GM21528 (cell line): ENCODE data around the gene CNTNAP5.

ENCODE experiments used
- ATAC-seq: cut with Tn5 transposase; IDR thresholded peaks from one replicate; pipeline ENCODE4 v1.9.1; 2021; ENCODE audit warnings: mild to moderate bottlenecking, moderate library complexity; ENCODE audit not compliant: unreplicated experiment, low FRiP score

Gene CNTNAP5

DNA sequence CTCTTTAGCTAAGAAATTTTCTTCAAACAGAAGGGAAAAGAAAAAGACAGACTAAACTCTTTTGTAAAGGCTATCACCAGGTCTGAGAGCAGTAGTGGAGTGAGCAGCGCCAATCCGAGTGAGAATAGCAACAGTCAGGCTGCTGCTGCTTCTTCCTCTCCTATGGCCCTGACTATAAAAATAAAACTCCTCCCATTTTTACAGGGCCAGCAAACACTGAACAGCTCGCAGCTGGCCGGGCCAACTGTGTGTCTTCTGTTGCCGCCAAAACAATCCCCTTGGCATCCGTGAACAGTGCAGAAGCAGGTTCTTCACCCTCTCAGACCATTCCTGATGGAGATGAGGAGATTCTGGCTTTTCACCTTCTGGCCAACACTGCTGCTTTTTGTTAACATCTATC is 124.5 kb downstream of the CNTNAP5 start:
- no peak for ATAC-seq

DNA sequence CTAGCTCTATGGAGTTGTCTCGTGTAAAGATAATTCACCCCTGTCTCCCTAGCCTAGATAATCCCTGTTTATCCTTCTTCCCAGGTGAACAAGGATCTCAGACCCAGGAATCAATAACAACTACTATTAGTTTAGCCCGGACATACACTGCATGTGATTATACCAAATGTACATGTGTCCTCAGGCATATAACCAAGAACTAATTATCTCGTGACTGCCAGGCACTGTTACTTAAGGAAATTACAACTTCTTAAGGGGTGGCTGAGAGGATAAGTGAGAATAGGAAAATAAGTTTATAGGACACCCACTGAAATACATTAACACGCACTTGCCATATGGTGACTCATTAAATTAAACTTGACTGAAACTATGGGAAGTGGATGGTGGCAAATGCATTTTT is 126.6 kb downstream of the CNTNAP5 start:
- no peak for ATAC-seq

DNA sequence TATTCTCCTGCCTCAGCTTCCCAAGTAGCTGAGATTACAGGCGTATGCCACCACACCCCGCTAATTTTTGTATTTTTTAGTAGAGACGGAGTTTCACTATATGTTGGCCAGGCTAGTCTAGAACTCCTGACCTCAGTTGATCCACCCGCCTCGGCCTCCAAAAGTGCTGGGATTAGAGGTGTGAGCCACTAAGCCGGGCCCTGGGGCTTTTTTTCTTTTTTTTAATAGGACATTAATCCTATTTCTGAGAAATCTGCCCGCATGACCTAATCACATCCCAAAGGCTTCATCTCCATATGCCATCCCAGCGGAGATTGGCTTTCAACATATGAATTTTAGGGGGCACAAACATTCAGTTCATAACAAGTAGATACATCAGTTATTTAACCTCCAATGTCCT is 128.6 kb downstream of the CNTNAP5 start:
- ATAC-seq: no peak

DNA sequence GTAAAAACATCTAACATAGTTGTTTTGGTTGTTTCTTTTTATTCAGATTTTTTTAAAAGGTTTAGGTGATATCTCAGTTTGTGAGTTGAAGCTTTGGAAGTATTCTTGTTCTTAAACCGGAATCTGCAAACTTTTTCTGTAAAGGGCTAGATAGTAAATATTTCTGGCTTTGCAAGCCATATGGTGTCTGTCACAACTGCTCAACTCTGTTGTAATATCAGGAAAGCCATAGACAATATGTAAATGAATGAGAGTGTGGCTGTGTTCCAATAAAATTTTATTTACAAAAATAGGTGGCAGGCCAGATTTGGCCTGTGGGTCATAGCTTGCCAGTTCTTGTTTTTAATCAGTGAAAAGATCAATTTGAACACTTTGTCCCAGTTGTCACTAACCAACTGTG is 134.1 kb downstream of the CNTNAP5 start:
- no peak for ATAC-seq

DNA sequence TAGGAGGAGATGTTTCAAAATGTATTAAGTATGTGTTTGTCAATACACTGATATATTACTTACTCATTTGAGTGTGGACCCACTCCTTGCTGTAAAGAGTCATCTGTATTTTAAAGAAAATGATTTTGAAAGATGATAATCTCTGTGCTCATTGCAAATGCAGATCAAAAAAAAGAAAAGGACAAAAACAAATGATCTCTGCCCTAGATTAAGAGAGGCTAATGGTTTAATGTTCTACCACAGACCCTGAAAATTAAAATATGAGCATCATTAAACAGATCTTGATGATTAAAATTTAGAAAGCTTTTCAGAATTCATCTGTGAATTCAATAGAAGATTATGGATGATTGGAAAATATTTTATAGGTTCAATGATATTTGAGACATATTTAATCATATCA is 136.5 kb downstream of the CNTNAP5 start:
- ATAC-seq: no peak

DNA sequence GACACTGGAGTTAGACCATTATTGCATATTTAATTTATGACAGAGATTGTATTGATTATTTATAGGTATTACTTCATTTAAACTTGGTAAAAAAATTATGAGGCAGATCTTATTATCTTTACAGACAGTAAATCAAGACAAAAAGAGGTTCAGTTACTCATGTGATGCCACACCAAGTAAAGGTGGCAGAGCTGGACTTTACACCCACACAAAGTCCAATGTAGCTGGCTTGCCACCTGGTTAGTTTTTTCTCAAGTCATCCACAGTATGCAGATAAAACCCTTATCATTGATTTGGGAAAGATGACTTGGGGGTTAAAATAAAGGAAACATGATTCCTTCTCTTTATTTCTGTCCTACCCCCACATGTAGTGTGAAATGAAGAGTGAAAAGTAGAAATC is 137.2 kb downstream of the CNTNAP5 start:
- ATAC-seq: no peak

DNA sequence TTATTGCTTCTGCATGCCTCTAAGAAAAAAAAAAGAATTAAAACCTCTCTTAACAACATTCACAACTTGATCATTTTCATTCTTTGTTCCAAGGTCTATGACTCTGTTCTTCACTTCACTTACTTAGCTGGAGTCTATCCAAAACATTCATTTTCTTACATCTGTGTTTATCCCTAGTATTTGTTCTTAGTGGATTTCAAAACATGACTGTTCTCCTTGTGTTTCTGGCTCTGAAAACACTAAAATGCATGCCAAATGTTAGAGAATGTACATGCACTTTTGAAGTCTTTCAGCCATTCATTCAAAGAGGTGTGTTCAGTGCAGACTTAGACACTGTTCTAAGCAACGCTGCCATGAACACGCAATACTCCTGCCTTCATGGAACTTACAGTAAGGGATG is 138.8 kb downstream of the CNTNAP5 start:
- no peak for ATAC-seq

DNA sequence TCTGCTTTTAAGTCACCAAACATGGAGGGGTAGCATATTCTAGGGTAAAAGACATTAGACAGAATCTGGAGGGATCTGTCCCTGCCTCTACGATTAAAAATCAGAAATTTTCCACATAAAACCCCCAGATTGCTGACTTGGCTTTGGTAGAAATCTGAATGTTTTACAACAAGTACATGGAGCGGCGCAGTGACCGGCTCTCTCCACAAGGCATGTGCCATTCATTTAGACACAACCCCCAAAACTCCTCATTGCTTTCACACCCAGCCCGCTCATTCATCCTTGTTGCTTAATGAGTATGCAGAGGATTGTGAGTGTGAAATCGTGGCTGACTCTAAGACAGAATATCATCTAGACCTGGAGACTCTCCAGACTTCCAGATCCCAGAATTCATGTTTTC is 140.6 kb downstream of the CNTNAP5 start:
- no peak for ATAC-seq

DNA sequence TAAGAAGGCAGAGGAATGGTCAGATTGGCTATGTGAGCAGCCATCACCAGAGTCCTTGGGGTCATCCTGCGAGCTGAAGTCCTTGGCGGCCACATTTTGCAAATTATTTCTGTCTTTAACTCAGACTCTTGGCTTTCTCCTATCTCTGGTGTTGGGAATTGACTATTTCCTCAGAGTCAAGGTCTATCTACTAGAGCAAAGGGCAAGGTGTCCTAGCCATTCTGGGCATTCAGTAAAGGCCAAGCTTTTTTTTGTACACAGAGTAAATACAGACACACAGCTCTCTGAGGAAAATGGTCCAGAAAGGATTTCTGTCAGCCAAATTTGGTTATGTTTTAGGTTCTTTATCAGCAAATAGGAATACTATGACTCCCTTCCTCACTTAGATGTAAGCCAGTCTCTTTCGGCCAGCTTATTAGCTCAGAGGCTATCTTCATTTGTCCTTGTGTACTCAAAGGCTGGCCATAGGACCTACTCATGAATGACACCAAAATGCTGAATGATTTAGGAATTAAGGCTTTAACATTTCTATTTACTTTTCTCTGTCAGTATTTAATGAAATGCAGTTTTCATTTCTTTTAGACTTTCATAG is 146.5 kb downstream of the CNTNAP5 start:
- ATAC-seq: no peak

DNA sequence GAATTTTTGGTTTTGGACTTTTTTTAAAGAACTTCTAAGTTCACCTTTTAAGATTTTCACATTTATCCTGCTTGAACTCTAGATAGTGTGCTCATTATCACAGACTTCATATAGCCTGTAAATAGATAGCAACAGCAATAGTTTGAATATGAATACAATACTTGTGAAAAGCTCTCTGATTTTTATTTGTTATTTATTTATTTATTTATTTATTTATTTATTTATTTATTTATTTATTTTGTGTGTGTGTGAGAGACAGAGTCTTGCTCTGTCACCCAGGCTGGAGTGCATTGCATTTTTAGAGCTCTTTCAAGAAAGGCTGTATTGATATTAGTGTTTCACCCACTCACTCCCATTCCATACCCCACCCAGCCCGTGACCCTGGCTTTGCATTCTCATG is 153.6 kb downstream of the CNTNAP5 start:
- no peak for ATAC-seq

DNA sequence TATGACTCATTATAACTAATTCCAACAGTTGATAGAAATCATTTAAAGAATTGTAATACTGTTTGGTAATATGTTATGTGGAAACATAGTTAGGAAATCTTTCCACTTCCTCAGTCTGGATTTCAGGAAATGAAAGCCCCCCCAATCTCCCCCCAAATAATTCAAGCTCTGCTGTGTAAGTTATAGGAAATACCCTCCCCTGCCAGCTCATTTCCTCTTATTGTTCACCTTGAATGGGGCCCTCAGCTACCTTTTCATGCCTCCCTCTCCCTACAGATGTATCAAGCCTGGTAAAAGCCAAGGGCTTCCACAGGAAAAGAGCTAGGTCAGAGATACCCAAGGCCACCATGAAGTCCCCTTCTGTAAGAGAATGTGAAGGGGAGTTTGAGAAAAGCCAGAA is 155.5 kb downstream of the CNTNAP5 start:
- ATAC-seq: no peak

DNA sequence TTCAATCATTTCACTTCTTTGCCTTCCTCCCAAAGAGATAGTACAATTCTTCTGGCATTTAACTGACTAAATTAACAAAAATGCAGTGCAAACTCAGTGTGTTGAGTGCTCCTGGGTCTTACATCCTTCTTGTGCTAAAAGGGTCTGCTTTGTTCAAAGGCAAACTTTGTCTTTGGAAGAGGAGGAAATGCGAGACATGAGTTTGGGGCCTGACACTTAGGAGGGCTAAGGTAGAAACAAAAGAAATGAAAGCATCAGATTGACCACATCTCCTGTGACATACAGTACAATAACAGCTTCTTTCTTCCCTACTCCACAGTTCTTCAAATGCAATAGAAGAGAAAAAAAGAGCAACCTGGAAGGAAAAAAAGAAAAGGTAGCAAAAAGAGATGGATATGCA is 161.7 kb downstream of the CNTNAP5 start:
- ATAC-seq: no peak

DNA sequence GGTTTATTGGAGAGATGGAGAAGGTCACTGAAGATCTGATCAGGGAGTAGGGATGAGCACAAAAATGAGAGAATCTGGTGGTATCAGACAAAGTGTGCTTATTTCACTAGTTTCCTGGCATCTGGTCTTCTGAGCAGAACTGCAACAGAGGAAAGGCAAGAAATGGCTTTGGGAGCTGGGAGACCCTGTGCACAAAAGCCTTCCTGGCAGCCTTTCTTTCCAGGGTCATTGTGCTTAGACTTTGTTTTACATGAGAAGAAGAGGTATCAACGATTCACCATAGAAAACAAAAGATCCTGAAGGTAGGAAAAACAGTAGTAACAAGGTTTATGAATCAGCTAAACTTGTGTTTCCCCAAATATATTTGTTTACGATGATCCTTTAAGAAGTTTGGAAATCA is 162.9 kb downstream of the CNTNAP5 start:
- ATAC-seq: no peak

DNA sequence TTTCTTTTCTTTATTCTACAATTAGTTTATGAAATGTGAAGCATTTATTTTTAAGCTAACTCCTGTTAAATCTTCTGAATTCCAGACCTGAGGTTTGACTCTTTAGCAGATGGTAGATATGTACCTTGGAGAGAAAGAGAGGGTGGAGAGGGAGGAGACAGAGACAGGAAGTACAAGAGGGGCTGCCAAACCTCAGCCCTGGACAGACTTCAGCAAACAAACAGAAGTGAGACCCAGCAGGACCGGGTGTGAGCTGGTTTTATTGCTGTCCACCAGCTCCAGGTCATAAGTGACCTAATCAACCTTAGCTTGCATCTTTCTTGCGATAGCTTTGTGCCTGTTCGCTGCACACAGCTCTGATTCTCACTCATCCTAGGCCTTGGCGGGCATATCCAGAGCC is 168.6 kb downstream of the CNTNAP5 start:
- no peak for ATAC-seq

DNA sequence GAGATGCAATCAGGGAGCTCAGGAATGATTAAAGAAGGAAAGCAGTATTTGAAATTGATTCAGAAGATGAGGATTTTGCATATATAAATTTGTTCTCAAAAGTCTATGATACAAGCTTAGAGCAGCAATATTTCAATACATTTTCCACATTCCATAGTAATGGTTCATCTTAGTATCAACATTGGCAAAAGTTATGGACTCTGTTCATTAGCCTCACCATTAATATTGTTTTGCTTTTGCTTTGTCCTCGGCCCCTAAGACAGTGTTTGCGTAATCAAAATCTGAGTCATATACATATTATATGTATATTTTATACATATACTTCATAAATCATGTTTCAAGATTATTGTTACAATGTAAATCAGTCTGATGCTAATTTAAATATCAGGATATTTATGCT is 176.6 kb downstream of the CNTNAP5 start:
- no peak for ATAC-seq

DNA sequence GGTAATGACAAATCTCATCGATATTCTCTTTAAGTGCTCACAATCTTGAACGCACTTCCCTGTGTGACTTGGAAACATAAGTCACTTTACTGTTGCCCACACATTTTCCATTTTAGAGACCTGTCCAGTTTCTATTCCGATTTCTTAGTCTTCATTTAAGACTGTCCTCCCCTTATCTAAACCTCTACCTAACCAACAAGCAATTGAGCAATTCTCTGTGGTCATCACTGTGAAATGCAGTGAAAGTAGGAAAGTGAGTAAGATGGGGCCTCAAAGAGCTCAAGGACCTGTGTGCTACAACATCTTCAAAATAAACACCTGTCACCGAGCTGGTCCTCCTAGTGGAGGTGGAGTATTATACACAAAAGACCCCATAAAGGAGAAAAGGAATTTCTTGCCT is 184.4 kb downstream of the CNTNAP5 start:
- no peak for ATAC-seq

DNA sequence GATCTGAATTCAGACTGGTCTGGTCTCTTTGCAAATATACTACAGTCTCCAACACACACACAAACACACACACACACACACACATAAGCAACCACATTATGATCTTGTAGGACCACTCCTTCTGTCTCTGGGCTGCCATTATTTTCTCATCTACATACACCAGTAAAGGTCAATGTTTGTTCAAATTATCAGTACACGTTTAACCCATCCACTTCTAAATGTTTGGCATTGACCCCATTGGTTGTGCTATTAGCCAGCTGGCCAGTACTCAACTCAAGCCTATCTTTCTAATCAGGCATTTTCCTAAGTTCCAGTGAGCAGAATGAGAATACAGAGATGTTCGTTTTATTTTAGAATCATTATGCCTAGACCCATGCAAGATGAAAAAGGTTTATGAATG is 186.4 kb downstream of the CNTNAP5 start:
- ATAC-seq: no peak

DNA sequence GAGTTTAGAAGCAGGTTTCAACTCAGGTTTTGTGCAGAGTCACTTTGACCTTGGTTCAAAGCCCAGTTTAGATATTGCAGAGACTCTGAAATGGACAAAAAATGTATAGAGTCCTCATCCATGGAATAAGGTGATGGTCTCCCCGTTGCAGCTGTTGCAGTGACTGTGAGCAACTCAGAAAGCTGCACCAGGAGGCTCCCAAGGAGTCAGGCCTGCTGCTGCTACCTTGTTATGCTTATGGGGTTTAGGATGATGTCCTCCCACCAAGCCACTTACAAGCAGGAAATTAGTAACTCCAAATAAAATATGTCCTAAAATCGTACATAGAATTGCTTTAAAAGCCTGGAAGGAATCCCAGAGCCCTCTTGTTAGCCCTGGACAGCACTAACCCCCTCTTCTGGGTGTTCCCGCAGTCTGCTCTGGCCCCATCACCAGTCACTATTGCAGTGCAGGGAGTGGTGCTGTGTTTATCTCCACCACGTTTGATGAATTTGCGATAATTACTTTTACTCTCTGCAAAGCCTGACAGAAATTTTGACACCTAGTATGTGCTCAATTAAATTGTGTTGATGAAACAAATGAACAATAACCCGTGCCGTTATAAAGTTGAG is 189.0 kb downstream of the CNTNAP5 start:
- ATAC-seq: no peak

DNA sequence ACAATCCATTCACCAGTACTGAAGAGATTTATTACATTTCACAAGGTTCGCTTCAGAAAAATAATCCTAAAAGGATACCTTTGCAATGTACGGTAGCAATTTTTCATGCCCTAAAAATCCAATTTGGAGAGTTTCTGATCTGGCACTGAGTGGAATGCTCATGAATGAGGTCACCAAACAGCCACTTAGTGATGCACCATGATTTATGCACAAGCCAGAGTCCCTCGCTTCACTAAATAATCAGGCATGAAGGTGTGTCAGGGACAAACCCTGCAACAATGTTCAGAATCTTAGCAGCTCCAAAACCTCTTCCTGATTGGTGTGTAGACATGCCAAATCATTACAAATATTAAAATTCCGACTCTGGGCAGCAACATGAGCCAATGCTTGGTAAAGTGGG is 221.1 kb downstream of the CNTNAP5 start:
- no peak for ATAC-seq

DNA sequence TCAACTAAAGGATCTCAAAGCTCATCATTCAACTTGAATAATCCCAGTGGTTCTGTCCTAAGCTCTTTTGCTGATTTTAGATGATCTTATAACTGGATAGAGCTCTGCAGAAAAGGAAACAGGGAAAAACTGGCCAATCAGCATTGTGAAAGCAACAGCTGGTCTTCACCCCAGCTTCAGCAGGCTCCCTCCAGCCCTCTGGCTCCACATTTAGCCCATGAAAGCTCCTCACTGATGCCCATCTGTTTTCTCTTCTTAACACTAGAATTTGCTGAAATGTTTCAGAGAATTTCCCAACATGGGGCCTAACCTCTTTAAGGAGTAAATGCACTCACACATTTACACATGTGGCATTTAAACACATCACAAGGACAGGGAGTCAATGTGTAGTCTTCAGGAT is 223.3 kb downstream of the CNTNAP5 start:
- ATAC-seq: no peak

DNA sequence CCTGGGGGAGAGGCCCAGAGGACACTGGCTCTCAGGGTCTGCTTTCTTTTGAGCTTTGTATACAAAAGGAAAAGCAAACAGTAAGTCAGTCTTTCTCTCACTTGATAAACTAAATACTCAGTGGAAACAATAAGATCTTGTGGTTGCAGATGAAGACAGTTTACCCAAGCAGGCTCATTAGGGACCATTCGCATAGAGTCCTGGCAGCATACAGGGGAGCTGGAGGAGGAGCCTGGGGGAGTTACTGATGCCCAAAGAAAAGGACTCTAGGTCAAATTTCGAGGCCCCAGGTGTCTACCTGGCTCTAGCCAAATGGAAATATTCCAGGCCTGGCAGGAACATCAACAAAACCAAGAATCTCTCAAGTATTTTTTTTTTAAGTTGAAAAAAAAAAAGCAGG is 225.3 kb downstream of the CNTNAP5 start:
- no peak for ATAC-seq

DNA sequence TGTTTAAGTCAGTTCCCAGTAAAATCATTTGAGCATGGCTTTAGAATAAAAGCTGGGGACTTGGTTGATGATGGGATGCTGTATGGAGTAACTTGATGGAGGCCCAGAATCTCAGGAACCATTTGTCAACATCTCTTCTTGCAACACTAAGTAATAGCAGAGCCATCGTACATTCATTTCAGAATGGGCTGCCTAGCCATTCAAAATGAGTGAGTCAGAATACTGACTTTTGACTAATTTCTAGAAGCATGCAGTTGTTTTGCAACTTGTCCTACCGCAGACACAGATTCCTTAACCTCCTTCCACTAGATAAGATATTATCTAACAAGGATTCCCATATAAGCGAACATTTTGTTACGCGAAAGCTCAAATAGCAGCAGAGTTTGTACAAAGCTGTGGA is 229.5 kb downstream of the CNTNAP5 start:
- no peak for ATAC-seq

DNA sequence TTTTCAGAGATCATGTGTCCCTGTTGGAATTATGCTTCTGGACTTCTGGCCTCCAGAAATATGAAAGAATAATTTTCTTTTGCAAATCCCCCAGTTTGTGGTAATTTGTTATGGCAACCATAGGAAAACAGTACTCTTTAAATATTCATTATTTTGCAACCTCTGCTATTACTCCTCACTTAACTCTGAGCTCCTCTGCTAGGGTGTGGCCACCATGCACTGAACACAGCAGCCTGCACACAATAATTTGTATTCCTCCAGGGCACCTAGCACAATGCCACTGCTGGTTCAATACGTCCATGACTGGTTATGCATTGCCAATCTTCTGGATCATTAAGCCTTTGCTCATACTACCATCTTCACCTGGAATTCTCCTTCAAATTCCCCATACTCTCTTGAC is 232.0 kb downstream of the CNTNAP5 start:
- ATAC-seq: no peak
